ENCODE results near the gene BRINP2. TPM values are rescaled to one million over a fixed set of nuclear protein-coding genes. Genes with fewer than 3 reads are reported as not detected.

BRINP2 gene
- total and polyA plus RNA-seq, 12 donors = 0.15 to 0.66 (median 0.24) TPM; not detected in 2

GRCh38 chr1:177247623-177248176 is 76.9 kb downstream of the BRINP2 start:
- 83 to 87% methylated on average over 9 of the region's 9 CpGs for WGBS, 2 donors

GRCh38 chr1:177248258-177248657 is 77.5 kb downstream of the BRINP2 start:
- DNase-seq = no peak
- Histone ChIP-seq H3K36me3 (no peaks in the 10 kb centered on the region), H3K27me3 (peaks cover 0 to 22% (median under 1%) of the 10 kb centered on the region in 7 donors), H3K9me3 (no peaks in the 10 kb centered on the region), H3K4me1 (no peaks in the 10 kb centered on the region), H3K4me3 (no peak overlapping the region), H3K27ac (no peak overlapping the region)
- intact Hi-C loops (cut with DNase I) = loop anchor here in 1 of 10 donors (5.0 kb wide), 1 partner anchor 529 kb away; no protein-coding TSS in a partner anchor
- ATAC-seq = no peak
- WGBS, 2 donors = 91 to 93% methylated on average over 5 of the region's 5 CpGs
- no peak for TF ChIP-seq CTCF (IDR thresholded peaks at IDR 0.05)

More at GRCh38 chr1:177247623-177248176, 76.9 kb downstream of the BRINP2 start:
- Histone ChIP-seq H3K4me3 (no peak overlapping the region), H3K27me3 (peaks cover 0 to 19% (median 0%) of the 10 kb centered on the region in 7 donors), H3K4me1 (no peaks in the 10 kb centered on the region), H3K27ac (no peak overlapping the region), H3K9me3 (no peaks in the 10 kb centered on the region), H3K36me3 (no peaks in the 10 kb centered on the region)
- no peak for ATAC-seq
- intact Hi-C loops (cut with DNase I) = loop anchor here in 1 of 10 donors (5.0 kb wide), 1 partner anchor 530 kb away; no protein-coding TSS in a partner anchor
- no peak for TF ChIP-seq CTCF (IDR thresholded peaks at IDR 0.05)
- DNase-seq = no peak

GRCh38 chr1:177249231-177249630 is 78.5 kb downstream of the BRINP2 start:
- intact Hi-C loops (cut with DNase I) = loop anchor here in 1 of 10 donors (5.0 kb wide), 1 partner anchor 528 kb away; no protein-coding TSS in a partner anchor
- H3K27me3 ChIP-seq = peaks cover 0 to 18% (median 4%) of the 10 kb centered on the region in 7 donors

GRCh38 chr1:177252877-177253276 is 82.1 kb downstream of the BRINP2 start:
- TF ChIP-seq CTCF (IDR thresholded peaks at IDR 0.05) = no peak
- no peak for ATAC-seq

More at GRCh38 chr1:177249231-177249630, 78.5 kb downstream of the BRINP2 start:
- H3K9me3 ChIP-seq = no peaks in the 10 kb centered on the region
- TF ChIP-seq CTCF (IDR thresholded peaks at IDR 0.05) = no peak
- no peak overlapping the region for H3K4me3 ChIP-seq
- no peaks in the 10 kb centered on the region for H3K4me1 ChIP-seq
- no peak for ATAC-seq
- H3K36me3 ChIP-seq = no peaks in the 10 kb centered on the region
- H3K27ac ChIP-seq = no peak overlapping the region
- no peak for DNase-seq

More at GRCh38 chr1:177252877-177253276, 82.1 kb downstream of the BRINP2 start:
- Histone ChIP-seq H3K27me3 (peaks cover 0 to 18% (median 4%) of the 10 kb centered on the region in 7 donors), H3K4me3 (no peak overlapping the region), H3K9me3 (no peaks in the 10 kb centered on the region), H3K4me1 (peaks cover 0 to 12% (median 7%) of the 10 kb centered on the region in 9 donors), H3K36me3 (no peaks in the 10 kb centered on the region), H3K27ac (no peak overlapping the region)
- intact Hi-C loops (cut with DNase I) = loop anchor here in 7 of 10 donors (10.0 kb wide), 3 partner anchors 102 to 692 kb away; no protein-coding TSS in a partner anchor
- no peak for DNase-seq
